ENCODE data around the gene TUBA8. TPM values are rescaled to one million over a fixed set of nuclear protein-coding genes. Genes with fewer than 3 reads are reported as not detected.

TUBA8 gene
- total RNA-seq, 1 experiment from 2014 or later: 2.6 TPM

DNA sequence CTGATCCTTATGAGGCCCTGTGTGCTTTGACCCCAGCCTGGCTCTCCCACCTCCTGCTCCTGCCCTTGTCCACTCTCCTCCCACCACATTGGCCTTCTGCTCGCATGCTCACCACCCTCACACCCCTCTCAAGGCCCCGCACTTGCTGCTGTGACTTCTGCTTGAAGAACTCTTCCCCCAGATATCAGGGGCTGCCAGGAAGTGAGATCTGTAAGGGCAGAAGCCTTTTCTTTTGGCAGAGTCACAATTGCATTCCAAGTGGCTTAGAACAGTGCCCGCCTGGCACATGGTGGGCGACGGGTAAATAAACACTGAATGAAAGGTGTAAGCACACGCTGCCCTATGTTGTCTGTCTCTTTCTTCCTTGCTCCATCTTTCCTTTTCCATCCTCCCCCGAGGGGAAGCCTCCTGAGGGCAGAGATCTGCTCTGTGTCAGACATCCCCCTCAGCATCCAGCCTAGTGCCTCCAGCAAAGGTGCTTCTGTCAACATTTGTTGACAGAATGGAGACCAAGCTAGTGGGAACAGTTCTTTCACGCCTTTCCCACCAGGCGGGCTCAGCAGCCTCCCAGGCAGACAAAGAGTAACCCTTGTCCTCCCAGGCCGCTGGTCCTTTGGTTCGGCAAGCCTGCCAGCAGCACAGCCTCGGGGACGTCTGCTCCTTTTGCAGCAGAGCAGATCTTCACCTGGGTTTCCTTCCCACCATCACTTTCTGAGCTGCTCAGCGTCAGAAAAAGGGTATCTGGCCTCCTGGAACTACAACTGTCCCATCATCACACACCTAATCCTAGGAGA lies 42.9 kb upstream of the TUBA8 start:
- no TSS peak for BruUV-seq (replicated peaks)
- TF ChIP-seq, protein P1, sequence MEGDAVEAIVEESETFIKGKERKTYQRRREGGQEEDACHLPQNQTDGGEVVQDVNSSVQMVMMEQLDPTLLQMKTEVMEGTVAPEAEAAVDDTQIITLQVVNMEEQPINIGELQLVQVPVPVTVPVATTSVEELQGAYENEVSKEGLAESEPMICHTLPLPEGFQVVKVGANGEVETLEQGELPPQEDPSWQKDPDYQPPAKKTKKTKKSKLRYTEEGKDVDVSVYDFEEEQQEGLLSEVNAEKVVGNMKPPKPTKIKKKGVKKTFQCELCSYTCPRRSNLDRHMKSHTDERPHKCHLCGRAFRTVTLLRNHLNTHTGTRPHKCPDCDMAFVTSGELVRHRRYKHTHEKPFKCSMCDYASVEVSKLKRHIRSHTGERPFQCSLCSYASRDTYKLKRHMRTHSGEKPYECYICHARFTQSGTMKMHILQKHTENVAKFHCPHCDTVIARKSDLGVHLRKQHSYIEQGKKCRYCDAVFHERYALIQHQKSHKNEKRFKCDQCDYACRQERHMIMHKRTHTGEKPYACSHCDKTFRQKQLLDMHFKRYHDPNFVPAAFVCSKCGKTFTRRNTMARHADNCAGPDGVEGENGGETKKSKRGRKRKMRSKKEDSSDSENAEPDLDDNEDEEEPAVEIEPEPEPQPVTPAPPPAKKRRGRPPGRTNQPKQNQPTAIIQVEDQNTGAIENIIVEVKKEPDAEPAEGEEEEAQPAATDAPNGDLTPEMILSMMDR (IDR thresholded peaks at IDR 0.05; ENCODE audit: unreplicated experiment): no peak
- Mint-ChIP-seq H3K36me3 (ENCODE audit: insufficient read depth, unreplicated experiment) (no peaks in the 10 kb centered on the region), H3K4me3 (ENCODE audit: low read depth, unreplicated experiment) (no peak overlapping the region), H3K27ac (ENCODE audit: unreplicated experiment) (no peak overlapping the region), H3K4me1 (ENCODE audit: low read depth, unreplicated experiment) (peaks cover 55% of the 10 kb centered on the region), H3K9me3 (ENCODE audit: low read depth, unreplicated experiment) (no peaks in the 10 kb centered on the region), H3K27me3 (ENCODE audit: unreplicated experiment) (no peaks in the 10 kb centered on the region)
- CTCF ChIA-PET: no interaction called here
- intact Hi-C loops (cut with micrococcal nuclease; ENCODE audit: unreplicated experiment): no loop called here
- no peak for DNase-seq

DNA sequence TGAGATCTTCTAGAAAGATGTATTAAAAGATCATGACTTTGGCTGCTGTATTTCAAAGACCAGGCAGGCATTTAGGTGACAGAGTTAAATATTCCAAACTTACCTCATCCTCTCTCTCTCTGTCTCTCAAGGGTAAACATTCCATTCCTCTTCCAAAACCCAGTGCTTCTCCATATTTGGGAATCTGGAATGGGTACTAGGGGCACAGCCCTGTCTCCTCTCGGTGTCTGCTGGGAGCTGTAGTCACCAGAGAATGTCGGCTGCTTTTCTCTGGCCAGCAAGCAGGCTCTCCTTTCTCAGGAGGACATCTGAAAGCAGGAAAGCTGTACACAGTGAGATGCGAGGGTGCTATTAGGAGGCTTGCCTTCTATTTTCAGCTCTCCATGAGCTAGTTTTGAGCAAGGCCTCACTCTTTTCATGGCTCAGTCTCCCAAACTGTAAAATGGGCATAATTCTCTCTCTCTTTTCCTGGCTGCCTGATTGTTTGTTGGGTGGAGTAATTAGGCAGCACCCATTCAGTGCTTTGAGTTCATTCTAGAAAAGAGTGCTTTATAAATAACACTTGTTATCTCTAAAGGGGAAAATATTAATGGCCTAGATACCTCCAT lies 42.1 kb upstream of the TUBA8 start:
- no peaks in the 10 kb centered on the region for H3K9me3 Mint-ChIP-seq (ENCODE audit: low read depth, unreplicated experiment)
- CTCF ChIA-PET: no interaction called here
- intact Hi-C loops (cut with micrococcal nuclease; ENCODE audit: unreplicated experiment): no loop called here
- H3K36me3 Mint-ChIP-seq (ENCODE audit: insufficient read depth, unreplicated experiment): no peaks in the 10 kb centered on the region
- TF ChIP-seq, protein P1 (IDR thresholded peaks at IDR 0.05; ENCODE audit: unreplicated experiment): no peak
- no peak overlapping the region for H3K27ac Mint-ChIP-seq (ENCODE audit: unreplicated experiment)
- H3K27me3 Mint-ChIP-seq (ENCODE audit: unreplicated experiment): no peaks in the 10 kb centered on the region
- no peak for DNase-seq
- BruUV-seq (replicated peaks): no TSS peak
- H3K4me1 Mint-ChIP-seq (ENCODE audit: low read depth, unreplicated experiment): peaks cover 50% of the 10 kb centered on the region
- H3K4me3 Mint-ChIP-seq (ENCODE audit: low read depth, unreplicated experiment): no peak overlapping the region

GRCh38 chr22:18069041-18069440 lies 41.6 kb upstream of the TUBA8 start:
- Mint-ChIP-seq H3K4me1 (ENCODE audit: low read depth, unreplicated experiment) (peaks cover 50% of the 10 kb centered on the region), H3K9me3 (ENCODE audit: low read depth, unreplicated experiment) (no peaks in the 10 kb centered on the region), H3K4me3 (ENCODE audit: low read depth, unreplicated experiment) (no peak overlapping the region), H3K36me3 (ENCODE audit: insufficient read depth, unreplicated experiment) (no peaks in the 10 kb centered on the region), H3K27ac (ENCODE audit: unreplicated experiment) (no peak overlapping the region), H3K27me3 (ENCODE audit: unreplicated experiment) (no peaks in the 10 kb centered on the region)
- TF ChIP-seq, protein P1 (IDR thresholded peaks at IDR 0.05; ENCODE audit: unreplicated experiment): no peak
- no peak for DNase-seq
- BruUV-seq (replicated peaks): no TSS peak
- CTCF ChIA-PET: interaction anchor here (0.6 kb wide), 1 partner anchor 12 kb away, joined by 3 read pairs; no protein-coding TSS in a partner anchor
- intact Hi-C loops (cut with micrococcal nuclease; ENCODE audit: unreplicated experiment): no loop called here

DNA sequence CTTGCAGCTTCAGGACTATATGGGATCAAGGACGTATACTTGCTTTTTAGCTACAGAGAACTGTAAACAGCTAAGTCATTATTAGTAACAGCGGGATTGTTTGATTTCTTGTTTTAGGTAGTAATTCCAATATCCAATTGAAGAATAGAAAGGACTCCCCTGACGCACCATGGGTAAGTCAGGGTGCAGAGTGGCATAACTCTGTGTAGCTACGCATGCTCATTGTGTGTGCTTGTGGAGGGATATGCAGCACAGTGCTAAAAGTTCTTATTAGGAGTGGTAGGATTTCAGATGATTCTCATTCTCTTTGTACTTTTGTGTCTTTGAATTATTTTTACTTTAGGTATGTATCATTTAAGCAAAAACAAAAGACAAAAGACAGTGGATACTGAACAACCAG lies 40.6 kb upstream of the TUBA8 start:
- H3K27ac Mint-ChIP-seq (ENCODE audit: unreplicated experiment): no peak overlapping the region
- H3K4me3 Mint-ChIP-seq (ENCODE audit: low read depth, unreplicated experiment): no peak overlapping the region
- H3K9me3 Mint-ChIP-seq (ENCODE audit: low read depth, unreplicated experiment): no peaks in the 10 kb centered on the region
- no peak for DNase-seq
- intact Hi-C loops (cut with micrococcal nuclease; ENCODE audit: unreplicated experiment): loop anchor here (10.0 kb wide), 1 partner anchor 175 kb away; no protein-coding TSS in a partner anchor
- BruUV-seq (replicated peaks): no TSS peak
- peaks cover 43% of the 10 kb centered on the region for H3K4me1 Mint-ChIP-seq (ENCODE audit: low read depth, unreplicated experiment)
- no peaks in the 10 kb centered on the region for H3K27me3 Mint-ChIP-seq (ENCODE audit: unreplicated experiment)
- CTCF ChIA-PET: interaction anchor here (0.6 kb wide), 1 partner anchor 541 kb away, joined by 4 read pairs; no protein-coding TSS in a partner anchor
- H3K36me3 Mint-ChIP-seq (ENCODE audit: insufficient read depth, unreplicated experiment): no peaks in the 10 kb centered on the region
- TF ChIP-seq, protein P1 (IDR thresholded peaks at IDR 0.05; ENCODE audit: unreplicated experiment): no peak

Data from Calu3 (cell line).